ENCODE results near the gene CFAP46. TPM values are rescaled to one million over a fixed set of nuclear protein-coding genes. Genes with fewer than 3 reads are reported as not detected.
"Not testable (repeated sequence)": the region's sequence is repeated elsewhere in the genome, so short reads cannot be mapped to it uniquely, and the experiment has no call there.

The CFAP46 gene
- total RNA-seq, 1 donor: under 0.01 TPM

DNA sequence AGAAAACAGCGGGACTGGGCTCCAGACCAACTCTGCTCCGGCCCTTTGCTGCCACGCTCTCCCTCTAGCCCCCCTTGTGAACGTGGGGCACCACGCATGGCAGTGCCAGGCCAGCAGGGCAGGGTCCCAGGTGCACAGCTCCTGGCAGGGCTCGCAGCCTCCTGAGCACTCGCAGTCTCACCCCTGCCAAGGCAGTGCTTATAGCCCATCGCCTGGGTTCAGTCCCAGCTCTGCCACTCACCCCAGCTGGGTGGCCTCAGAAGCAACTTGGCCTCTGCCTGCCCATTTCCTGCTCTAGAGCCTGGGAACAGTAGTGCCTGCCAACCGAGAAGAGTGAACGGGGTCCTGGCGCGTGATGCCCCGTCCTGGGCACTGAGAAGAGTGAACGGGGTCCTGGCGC, 36.3 kb downstream of the CFAP46 start:
- TF ChIP-seq, protein P1, sequence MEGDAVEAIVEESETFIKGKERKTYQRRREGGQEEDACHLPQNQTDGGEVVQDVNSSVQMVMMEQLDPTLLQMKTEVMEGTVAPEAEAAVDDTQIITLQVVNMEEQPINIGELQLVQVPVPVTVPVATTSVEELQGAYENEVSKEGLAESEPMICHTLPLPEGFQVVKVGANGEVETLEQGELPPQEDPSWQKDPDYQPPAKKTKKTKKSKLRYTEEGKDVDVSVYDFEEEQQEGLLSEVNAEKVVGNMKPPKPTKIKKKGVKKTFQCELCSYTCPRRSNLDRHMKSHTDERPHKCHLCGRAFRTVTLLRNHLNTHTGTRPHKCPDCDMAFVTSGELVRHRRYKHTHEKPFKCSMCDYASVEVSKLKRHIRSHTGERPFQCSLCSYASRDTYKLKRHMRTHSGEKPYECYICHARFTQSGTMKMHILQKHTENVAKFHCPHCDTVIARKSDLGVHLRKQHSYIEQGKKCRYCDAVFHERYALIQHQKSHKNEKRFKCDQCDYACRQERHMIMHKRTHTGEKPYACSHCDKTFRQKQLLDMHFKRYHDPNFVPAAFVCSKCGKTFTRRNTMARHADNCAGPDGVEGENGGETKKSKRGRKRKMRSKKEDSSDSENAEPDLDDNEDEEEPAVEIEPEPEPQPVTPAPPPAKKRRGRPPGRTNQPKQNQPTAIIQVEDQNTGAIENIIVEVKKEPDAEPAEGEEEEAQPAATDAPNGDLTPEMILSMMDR (IDR thresholded peaks at IDR 0.05; ENCODE audit: extremely low read depth, low read depth, low read length): no peak
- Histone ChIP-seq H4K20me1 (ENCODE audit: insufficient read depth, low read length) (no peaks in the 10 kb centered on the region), H3K4me1 (ENCODE audit: insufficient read depth, low read length) (no peaks in the 10 kb centered on the region)

DNA sequence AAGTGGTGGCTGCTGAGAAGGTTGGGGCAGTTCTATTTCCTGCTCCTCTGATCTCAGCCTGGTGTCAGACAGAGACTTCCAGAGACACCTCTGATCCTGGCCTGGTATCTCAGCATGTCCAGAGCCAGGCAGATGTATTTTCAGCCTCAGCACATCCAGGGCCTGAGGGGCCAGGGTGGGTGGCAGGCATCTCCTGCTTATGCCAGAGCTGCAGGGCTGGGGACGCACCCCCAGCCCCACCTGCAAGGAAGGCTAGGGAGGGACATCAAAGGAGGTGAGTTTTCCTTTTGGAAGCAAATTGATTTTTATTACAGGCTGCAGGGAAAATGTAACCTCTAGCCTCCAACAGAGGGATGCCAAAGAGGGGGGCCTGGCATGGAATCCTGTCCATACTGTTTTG, 36.7 kb downstream of the CFAP46 start:
- H3K4me2 ChIP-seq (ENCODE audit: insufficient read depth, low read length): no peak overlapping the region
- no peaks in the 10 kb centered on the region for H4K20me1 ChIP-seq (ENCODE audit: insufficient read depth, low read length)
- no peak overlapping the region for H3K27ac ChIP-seq (ENCODE audit: low read depth, low read length)
- no peak for DNase-seq (ENCODE audit: insufficient read length, low spot score, missing footprints)
- no peaks in the 10 kb centered on the region for H3K79me2 ChIP-seq (ENCODE audit: insufficient read depth, low read length)
- no peak overlapping the region for H3K4me3 ChIP-seq (ENCODE audit: insufficient read depth, low read length)
- peaks cover 10% of the 10 kb centered on the region for H3K27me3 ChIP-seq (ENCODE audit: insufficient read depth, low read length)
- no peaks in the 10 kb centered on the region for H3K36me3 ChIP-seq (ENCODE audit: insufficient read depth, low read length)
- H3K4me1 ChIP-seq (ENCODE audit: insufficient read depth, low read length): no peaks in the 10 kb centered on the region
- no peaks in the 10 kb centered on the region for H3K9me3 ChIP-seq (ENCODE audit: low read depth, low read length)
- H2AFZ ChIP-seq (ENCODE audit: low read length): no peak overlapping the region
- TF ChIP-seq, protein P1 (IDR thresholded peaks at IDR 0.05; ENCODE audit: extremely low read depth, low read depth, low read length): no peak

More for the DNA sequence above, 36.3 kb downstream of the CFAP46 start:
- H3K36me3 ChIP-seq (ENCODE audit: insufficient read depth, low read length): no peaks in the 10 kb centered on the region
- no peaks in the 10 kb centered on the region for H3K79me2 ChIP-seq (ENCODE audit: insufficient read depth, low read length)
- H3K4me3 ChIP-seq (ENCODE audit: insufficient read depth, low read length): no peak overlapping the region
- no peaks in the 10 kb centered on the region for H3K9me3 ChIP-seq (ENCODE audit: low read depth, low read length)
- H2AFZ ChIP-seq (ENCODE audit: low read length): no peak overlapping the region
- H3K27me3 ChIP-seq (ENCODE audit: insufficient read depth, low read length): peaks cover 7% of the 10 kb centered on the region
- DNase-seq (ENCODE audit: insufficient read length, low spot score, missing footprints): peak; percentile 73
- H3K4me2 ChIP-seq (ENCODE audit: insufficient read depth, low read length): no peak overlapping the region
- no peak overlapping the region for H3K27ac ChIP-seq (ENCODE audit: low read depth, low read length)

DNA sequence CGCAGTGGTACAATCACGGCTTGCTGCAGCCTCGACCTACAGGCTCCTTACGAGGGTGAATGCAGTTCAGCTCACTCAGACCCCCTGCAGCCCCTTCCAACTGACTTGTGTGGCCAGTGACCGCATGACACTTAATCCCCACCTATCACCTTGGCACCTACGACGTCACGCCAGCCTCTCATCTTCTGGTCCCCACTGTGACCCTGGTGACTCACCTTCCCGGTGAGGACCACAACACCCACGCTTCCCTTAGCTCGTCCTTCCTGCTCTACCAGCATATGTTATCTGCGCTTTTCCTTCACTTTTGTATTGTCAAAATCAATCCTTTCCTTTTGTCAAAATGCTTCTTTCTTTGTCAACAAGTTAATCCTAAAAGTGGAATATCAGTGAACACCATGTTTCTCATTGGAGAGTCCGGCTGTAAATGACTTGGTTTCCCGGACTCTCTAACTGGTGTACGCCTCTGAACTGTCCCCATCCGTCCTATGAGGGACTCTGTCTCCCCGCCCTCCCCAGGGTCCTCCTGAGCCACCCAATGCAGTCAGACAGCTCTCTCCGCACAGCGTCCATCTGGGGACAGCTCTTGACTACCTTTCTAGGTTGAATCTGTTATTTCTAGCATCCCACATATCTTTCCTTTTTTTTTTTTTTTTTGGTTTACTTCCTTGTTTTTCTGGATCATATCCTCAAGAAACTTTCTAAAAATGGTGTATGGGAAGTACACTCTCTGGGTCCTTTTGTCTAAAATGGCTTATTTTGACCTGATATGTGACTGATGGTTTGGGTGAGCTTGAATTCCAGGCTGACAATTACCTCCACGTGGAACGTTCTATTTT, 37.3 kb downstream of the CFAP46 start:
- Histone ChIP-seq H3K4me2 (ENCODE audit: insufficient read depth, low read length) (no peak overlapping the region), H2AFZ (ENCODE audit: low read length) (no peak overlapping the region), H3K27me3 (ENCODE audit: insufficient read depth, low read length) (peaks cover 12% of the 10 kb centered on the region), H3K9me3 (ENCODE audit: low read depth, low read length) (no peaks in the 10 kb centered on the region), H3K79me2 (ENCODE audit: insufficient read depth, low read length) (no peaks in the 10 kb centered on the region), H4K20me1 (ENCODE audit: insufficient read depth, low read length) (no peaks in the 10 kb centered on the region), H3K4me1 (ENCODE audit: insufficient read depth, low read length) (no peaks in the 10 kb centered on the region), H3K4me3 (ENCODE audit: insufficient read depth, low read length) (no peak overlapping the region), H3K36me3 (ENCODE audit: insufficient read depth, low read length) (no peaks in the 10 kb centered on the region), H3K27ac (ENCODE audit: low read depth, low read length) (no peak overlapping the region)
- TF ChIP-seq, protein P1 (IDR thresholded peaks at IDR 0.05; ENCODE audit: extremely low read depth, low read depth, low read length): no peak
- DNase-seq (ENCODE audit: insufficient read length, low spot score, missing footprints): peak; percentile 81

DNA sequence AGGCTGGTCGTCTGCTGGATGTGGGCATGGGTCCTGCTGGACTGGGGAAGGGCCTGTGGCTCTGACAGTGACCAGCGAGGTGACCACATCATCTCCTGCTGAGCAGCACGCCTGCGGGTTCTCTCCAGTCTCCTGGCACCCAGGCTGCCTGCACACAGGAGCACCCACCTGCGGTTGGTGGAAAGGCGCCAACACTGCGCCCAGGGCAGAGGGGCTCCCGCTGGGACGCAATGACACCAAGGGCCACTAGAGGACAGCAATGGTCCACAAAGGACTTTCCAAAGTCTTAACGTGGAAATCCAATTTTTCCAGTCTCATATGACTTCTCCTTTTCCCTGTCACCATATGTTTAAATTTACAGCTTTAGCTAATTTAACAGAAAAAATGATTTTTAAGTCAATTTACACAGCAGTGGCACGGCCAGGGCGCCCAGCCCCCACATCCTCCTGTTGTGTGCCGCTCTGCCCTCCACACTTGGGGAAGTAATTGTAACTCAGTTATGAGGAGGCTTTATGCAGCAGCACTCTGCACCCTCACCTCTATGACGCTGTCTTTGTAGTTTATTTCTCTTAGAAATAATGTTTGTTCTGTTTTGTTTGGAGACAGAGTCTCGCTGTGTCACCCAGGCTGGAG, 38.1 kb downstream of the CFAP46 start:
- Histone ChIP-seq H3K27ac (ENCODE audit: low read depth, low read length) (no peak overlapping the region), H3K79me2 (ENCODE audit: insufficient read depth, low read length) (no peaks in the 10 kb centered on the region), H3K4me2 (ENCODE audit: insufficient read depth, low read length) (no peak overlapping the region), H3K4me1 (ENCODE audit: insufficient read depth, low read length) (no peaks in the 10 kb centered on the region), H4K20me1 (ENCODE audit: insufficient read depth, low read length) (no peaks in the 10 kb centered on the region), H3K4me3 (ENCODE audit: insufficient read depth, low read length) (no peak overlapping the region), H2AFZ (ENCODE audit: low read length) (no peak overlapping the region), H3K36me3 (ENCODE audit: insufficient read depth, low read length) (no peaks in the 10 kb centered on the region), H3K9me3 (ENCODE audit: low read depth, low read length) (no peaks in the 10 kb centered on the region), H3K27me3 (ENCODE audit: insufficient read depth, low read length) (peaks cover 12% of the 10 kb centered on the region)
- peak; percentile 95 for DNase-seq (ENCODE audit: insufficient read length, low spot score, missing footprints)
- TF ChIP-seq, protein P1 (IDR thresholded peaks at IDR 0.05; ENCODE audit: extremely low read depth, low read depth, low read length): peak; percentile 77

DNA sequence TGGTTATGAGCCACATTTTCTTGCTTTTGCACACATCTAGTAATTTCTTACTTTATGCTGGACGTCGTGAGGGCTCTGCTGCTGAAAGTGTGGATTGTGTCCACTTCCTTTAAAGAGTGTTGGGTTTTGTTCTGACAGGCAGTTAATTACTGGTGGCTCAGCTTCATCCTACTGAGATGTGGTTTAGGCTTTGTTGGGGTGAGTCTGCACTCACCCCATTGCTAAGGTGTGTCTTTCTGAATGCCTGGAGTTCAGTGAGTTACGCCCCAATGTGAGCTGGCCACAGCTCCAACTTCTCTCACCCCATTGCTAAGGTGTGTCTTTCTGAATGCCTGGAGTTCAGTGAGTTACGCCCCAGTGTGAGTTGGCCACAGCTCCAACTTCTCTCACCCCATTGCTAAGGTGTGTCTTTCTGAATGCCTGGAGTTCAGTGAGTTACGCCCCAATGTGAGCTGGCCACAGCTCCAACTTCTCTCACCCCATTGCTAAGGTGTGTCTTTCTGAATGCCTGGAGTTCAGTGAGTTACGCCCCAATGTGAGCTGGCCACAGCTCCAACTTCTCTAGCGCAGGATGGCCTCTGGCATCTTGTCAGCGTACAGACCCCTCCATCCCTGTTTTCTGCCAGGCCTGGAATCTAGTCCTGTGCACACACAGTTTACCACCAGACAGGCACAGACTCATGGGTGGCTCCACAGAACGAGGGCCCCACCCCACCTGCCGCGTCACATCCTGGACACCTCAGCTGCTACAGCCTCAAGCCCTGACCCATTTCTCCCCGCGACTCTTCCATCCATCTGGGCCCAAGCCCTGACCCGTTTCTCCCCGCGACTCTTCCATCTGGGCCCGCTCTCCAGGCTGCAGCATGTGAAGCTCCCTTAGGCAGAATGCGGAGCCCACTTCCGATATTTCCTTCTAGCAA, 39.5 kb downstream of the CFAP46 start:
- peaks cover 12% of the 10 kb centered on the region for H3K27me3 ChIP-seq (ENCODE audit: insufficient read depth, low read length)
- H3K36me3 ChIP-seq (ENCODE audit: insufficient read depth, low read length); H3K4me3 ChIP-seq (ENCODE audit: insufficient read depth, low read length); H4K20me1 ChIP-seq (ENCODE audit: insufficient read depth, low read length); H3K9me3 ChIP-seq (ENCODE audit: low read depth, low read length); H2AFZ ChIP-seq (ENCODE audit: low read length); H3K79me2 ChIP-seq (ENCODE audit: insufficient read depth, low read length); DNase-seq (ENCODE audit: insufficient read length, low spot score, missing footprints); H3K4me1 ChIP-seq (ENCODE audit: insufficient read depth, low read length); H3K4me2 ChIP-seq (ENCODE audit: insufficient read depth, low read length); H3K27ac ChIP-seq (ENCODE audit: low read depth, low read length): not testable (repeated sequence)
